Motor neuron (in vitro differentiated cells): ENCODE results near the gene CCDC24. TPM values are rescaled to one million over a fixed set of nuclear protein-coding genes. Genes with fewer than 3 reads are reported as not detected.
A peak's percentile ranks its signal among the peaks of the same experiment; 100 is the strongest.

Source experiments
- ATAC-seq, 8 experiments: fragments of 200-7000 bp; cut with Tn5 transposase; replicated peaks in 6 of 8; 2 replicates each; pipeline ENCODE4 v1.8.0; 2021; ENCODE audit warnings: mild to moderate bottlenecking in 8 of 8, moderate library complexity in 8 of 8
- H3K27ac ChIP-seq, 2 donors: fragments of 250-450 bp; sonication (Bioruptor Pico); 2 replicates each; pipeline ENCODE4 v1.9.0; 2021; ENCODE audit warnings: antibody characterized with exemption in 2 of 2, mild to moderate bottlenecking in 2 of 2, moderate library complexity in 1 of 2
- H3K4me1 ChIP-seq, 2 donors: fragments of 250-450 bp; sonication (Bioruptor Pico); replicated peaks in 1 of 2; 2 replicates each; pipeline ENCODE4 v1.6.1; 2021; ENCODE audit warnings: antibody characterized with exemption in 2 of 2, mild to moderate bottlenecking in 2 of 2, moderate library complexity in 1 of 2
- H3K4me3 ChIP-seq, 5 donors: fragments of 250-450 bp; sonication (Bioruptor Pico); 2 replicates each; pipeline ENCODE4 v1.9.0; 2021; ENCODE audit warnings: antibody characterized with exemption in 5 of 5, mild to moderate bottlenecking in 5 of 5, moderate library complexity in 4 of 5
- WGBS, 10 experiments: fragments of 450-650 bp; shearing (Covaris generic); methylation state at CpG; one replicate each; pipeline ENCODE4 v1.0.0; 2022; 5-methylcytosine and 5-hydroxymethylcytosine counted together
- in situ Hi-C, 9 experiments: fragments of 400-800 bp; cut with MboI; loops; one replicate each; pipeline ENCODE4 v1.15.0; 2021; ENCODE audit warnings: low sequenced_read_pairs in 9 of 9, low pct_unique_long_range_greater_than_20kb in 2 of 9; ENCODE audit not compliant: unreplicated experiment in 9 of 9
- total RNA-seq, 8 experiments: library from RNA; unstranded; fragments of 300-600 nt; gene quantifications; 2 replicates each; pipeline versions ENCODE4 v1.2.3 to v1.2.4, GENCODE V29; 2022

Gene CCDC24
- total RNA-seq, 8 experiments from 2014 or later: 2.9 to 13.3 (median 6.3) TPM

DNA sequence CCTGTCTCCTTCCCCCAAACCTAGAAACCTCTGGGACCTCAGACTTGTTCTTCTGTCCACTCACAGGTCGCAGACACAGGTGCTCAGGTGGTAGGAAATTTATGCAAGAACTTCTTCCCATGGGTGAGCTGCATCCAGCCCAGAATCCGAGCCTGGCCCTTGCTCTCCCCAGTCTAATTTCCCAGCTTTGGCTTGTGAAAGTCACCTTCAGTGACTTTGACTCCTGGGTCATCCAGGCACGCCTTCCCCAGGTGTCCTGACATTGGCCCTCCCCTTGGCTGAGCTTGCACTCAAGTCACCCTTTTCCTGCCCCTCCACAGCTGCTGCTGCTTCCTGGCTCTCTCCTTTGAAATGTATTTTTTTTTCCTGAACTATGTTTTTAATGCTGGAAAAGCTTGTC lies 38.0 kb upstream of the CCDC24 start:
- peaks cover 21 to 29% of the 10 kb centered on the region in 2 donors for H3K4me1 ChIP-seq
- WGBS, 10 experiments: 40 to 100% (median 76%) methylated on average over 1 to 3 of the region's 3 CpGs; no CpG with 5 or more reads in 4 of the 10 experiments
- ATAC-seq: no peak
- in situ Hi-C loops: no loop called here
- peak overlapping the region; percentile 4 to 13 (median 6) for H3K4me3 ChIP-seq
- H3K27ac ChIP-seq: peak overlapping the region; percentile 53 to 59

DNA sequence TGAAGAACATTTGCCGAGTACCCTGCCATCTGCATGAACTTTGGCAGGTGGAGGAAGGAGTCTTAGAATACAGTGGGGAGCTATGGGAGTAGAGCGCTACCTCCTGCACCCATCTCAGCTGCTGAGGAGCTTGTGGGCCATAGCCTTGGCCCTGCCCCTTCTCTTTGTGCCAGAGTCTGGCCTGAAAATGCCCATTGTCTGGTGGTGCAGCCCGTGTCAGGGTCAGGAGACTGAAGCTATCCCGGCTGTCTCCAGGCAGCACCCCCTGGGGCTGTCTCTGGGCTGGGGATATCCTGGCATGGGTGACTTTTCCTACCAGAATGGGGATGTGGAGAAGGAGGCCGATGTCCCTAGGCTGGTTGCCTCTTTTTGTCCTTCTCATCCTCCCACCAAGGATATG lies 37.4 kb upstream of the CCDC24 start:
- no peak for ATAC-seq
- in situ Hi-C loops: no loop called here
- 87 to 100% (median 95%) methylated on average over 1 to 3 of the region's 5 CpGs; no CpG with 5 or more reads in 4 of the 10 experiments for WGBS, 10 experiments
- no peak overlapping the region for H3K4me3 ChIP-seq
- H3K27ac ChIP-seq: peak overlapping the region in 1 of 2 donors; percentile 59
- H3K4me1 ChIP-seq: peaks cover 20 to 27% of the 10 kb centered on the region in 2 donors

- Histone ChIP-seq H3K4me1 (peaks cover 20 to 27% of the 10 kb centered on the region in 2 donors), H3K4me3 (no peak overlapping the region), H3K27ac (no peak overlapping the region)
- WGBS, 10 experiments: 93 to 100% (median 98%) methylated on average over 1 to 8 of the region's 8 CpGs; no CpG with 5 or more reads in 4 of the 10 experiments
- in situ Hi-C loops: no loop called here
- ATAC-seq: no peak
Observed at GRCh38 chr1:43956234-43956633, 35.2 kb upstream of the CCDC24 start.

DNA sequence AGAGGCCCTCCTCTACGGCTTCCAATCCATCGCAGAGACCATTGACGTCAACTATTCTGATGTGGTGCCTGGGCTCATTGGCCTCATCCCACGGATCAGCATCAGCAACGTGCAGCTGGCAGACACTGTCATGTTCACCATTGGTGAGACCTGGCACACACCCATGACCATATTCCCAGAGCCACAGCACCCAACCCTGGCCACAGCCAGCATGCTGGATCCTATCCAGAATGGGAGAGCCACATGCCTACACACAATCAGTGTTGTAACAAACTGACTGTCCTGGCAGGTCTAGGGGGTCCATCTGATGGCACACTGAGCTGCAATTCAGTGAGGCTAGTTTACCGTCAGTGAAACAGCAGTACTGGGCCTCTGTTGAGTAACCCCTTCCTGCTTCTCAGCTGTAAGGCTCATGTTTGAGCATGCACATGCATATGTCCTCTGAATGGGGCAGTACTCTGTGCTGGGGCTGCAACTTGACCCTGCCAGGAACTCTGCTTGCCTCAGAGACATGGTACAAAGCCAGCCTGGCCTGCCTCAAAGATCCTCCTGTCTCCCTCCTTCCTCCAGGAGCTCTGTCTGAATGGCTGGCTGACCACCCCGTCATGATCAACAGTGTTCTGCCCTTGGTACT lies 33.9 kb upstream of the CCDC24 start:
- 67 to 100% (median 90%) methylated on average over 1 to 6 of the region's 7 CpGs; no CpG with 5 or more reads in 4 of the 10 experiments for WGBS, 10 experiments
- peak in 1 of 8 experiments; percentile 40 for ATAC-seq
- in situ Hi-C loops: no loop called here
- no peak overlapping the region for H3K27ac ChIP-seq
- H3K4me1 ChIP-seq: peaks cover 20 to 22% of the 10 kb centered on the region in 2 donors
- no peak overlapping the region for H3K4me3 ChIP-seq

DNA sequence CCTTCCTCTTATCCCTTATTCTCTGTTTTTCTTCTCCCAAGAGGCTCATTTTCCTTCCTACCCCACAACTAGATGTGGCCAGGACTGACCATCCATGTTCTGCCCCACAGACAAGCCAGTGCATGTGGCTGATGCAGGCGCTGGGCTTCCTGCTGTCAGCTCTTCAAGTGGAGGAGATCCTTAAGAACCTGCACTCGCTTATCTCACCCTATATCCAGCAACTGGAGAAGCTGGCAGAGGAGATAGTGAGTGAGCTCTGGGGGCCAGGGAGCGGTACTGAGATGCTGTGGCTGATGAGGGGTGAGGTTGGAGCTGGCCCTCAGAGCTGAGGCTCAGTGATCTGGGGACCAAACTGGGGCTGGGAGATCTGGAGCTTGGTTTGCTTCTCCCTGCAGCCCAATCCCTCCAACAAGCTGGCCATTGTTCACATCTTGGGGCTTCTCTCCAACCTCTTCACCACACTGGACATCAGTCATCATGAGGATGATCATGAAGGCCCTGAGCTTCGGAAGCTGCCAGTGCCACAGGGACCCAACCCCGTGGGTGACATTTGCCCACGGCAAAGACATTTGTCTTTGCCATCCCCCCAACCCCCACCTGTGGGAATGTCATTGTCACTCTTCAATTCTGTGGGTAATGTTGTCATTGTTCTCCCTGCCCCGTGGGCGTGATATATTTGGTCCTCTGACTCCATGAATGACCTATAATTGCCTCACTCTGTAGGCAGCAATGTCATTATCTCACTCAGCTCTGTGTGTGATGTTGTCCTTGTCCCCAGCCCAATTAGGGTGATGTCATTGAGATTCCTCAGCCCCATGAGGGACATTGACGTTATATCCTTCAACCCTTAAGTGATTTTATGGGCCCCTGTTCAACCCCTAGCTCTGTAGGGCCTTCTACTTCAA lies 32.8 kb upstream of the CCDC24 start:
- Histone ChIP-seq H3K27ac (peak overlapping the region in 1 of 2 donors; percentile 23), H3K4me3 (no peak overlapping the region), H3K4me1 (peaks cover 9 to 15% of the 10 kb centered on the region in 2 donors)
- in situ Hi-C loops: no loop called here
- peak in 3 of 8 experiments; percentile 49 to 83 (median 62) for ATAC-seq
- WGBS, 10 experiments: 75 to 100% (median 92%) methylated on average over 1 to 7 of the region's 9 CpGs; no CpG with 5 or more reads in 1 of the 10 experiments

DNA sequence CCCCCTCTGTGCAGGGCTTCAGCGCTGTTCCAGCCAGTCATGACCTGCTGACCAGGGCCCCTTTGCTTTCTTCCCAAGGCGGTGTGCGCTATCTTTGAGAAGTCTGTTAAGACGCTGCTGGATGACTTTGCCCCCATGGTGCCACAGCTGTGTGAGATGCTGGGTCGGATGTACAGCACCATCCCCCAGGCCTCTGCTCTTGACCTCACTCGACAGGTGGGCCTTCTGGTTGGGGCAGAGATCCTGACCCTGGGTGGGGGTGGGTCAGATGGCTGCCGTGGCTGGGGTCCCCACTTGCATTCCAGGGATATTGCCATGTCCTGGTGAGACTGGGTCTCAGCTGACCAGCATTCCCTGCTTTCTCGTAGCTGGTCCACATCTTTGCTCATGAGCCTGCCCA lies 30.6 kb upstream of the CCDC24 start:
- in situ Hi-C loops: no loop called here
- WGBS, 10 experiments: 83 to 100% (median 88%) methylated on average over 1 to 5 of the region's 8 CpGs; no CpG with 5 or more reads in 7 of the 10 experiments
- no peak overlapping the region for H3K27ac ChIP-seq

GRCh38 chr1:43961692-43962091 lies 29.7 kb upstream of the CCDC24 start:
- Histone ChIP-seq H3K4me3 (no peak overlapping the region), H3K27ac (no peak overlapping the region), H3K4me1 (peaks cover 0 to 2% of the 10 kb centered on the region in 2 donors)
- 60 to 100% (median 95%) methylated on average over 1 to 3 of the region's 3 CpGs; no CpG with 5 or more reads in 3 of the 10 experiments for WGBS, 10 experiments
- no peak for ATAC-seq
- in situ Hi-C loops: no loop called here

More for the DNA sequence above, 30.6 kb upstream of the CCDC24 start:
- ATAC-seq: no peak
- Histone ChIP-seq H3K4me1 (peaks cover 0 to 2% of the 10 kb centered on the region in 2 donors), H3K4me3 (no peak overlapping the region)

- no peak for ATAC-seq
- H3K4me1 ChIP-seq: peaks cover 0 to 2% of the 10 kb centered on the region in 2 donors
- H3K27ac ChIP-seq: no peak overlapping the region
- WGBS, 10 experiments: 42 to 92% (median 82%) methylated on average over 1 to 2 of the region's 2 CpGs; no CpG with 5 or more reads in 2 of the 10 experiments
- no peak overlapping the region for H3K4me3 ChIP-seq
- in situ Hi-C loops: no loop called here
Observed at GRCh38 chr1:43962324-43962723, 29.1 kb upstream of the CCDC24 start.

DNA sequence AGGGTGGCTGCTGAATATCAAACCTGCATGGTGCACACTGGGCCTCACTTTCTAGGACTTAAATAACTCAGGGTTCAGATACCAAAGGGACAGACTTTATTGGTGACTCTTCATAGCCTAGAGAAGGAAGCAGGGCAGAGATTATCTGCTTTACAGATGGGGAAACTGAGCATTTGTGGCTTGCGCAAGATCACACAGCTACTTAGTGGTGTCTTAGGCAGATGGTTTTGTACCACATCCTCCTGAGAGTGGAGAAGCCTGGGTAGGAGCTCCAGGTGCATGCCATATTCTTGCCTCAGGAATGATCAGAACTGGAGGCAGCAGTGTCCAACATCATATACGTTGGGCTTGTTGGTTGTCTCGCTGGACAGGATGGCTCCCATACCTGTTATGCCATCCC lies 28.4 kb upstream of the CCDC24 start:
- 73 to 100% (median 90%) methylated on average over 2 to 3 of the region's 3 CpGs; no CpG with 5 or more reads in 5 of the 10 experiments for WGBS, 10 experiments
- ATAC-seq: no peak
- Histone ChIP-seq H3K4me1 (peaks cover 0 to 2% of the 10 kb centered on the region in 2 donors), H3K27ac (no peak overlapping the region), H3K4me3 (no peak overlapping the region)
- in situ Hi-C loops: no loop called here

DNA sequence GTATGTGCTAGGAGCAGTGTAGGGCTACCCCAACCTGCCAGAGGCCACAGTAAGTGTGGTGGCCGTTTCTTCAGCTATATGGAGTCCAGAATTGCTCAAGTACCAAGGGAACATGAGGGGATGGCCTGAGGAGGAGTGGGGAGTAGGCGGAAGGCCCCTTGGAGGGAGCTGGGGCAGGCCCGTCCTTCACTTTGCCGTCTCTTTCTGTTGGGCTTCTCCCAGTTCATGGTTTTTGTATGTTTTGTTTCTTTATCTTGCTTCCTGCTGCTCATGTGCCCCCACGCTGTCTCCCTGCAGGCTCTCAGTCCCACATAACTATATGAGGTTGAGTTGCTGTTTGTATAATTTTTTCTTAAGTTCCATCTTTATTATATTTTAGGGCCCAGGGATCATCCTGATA lies 27.5 kb upstream of the CCDC24 start:
- no peak for ATAC-seq
- Histone ChIP-seq H3K4me3 (no peak overlapping the region), H3K27ac (no peak overlapping the region), H3K4me1 (no peaks in the 10 kb centered on the region)
- in situ Hi-C loops: no loop called here
- 79 to 100% (median 93%) methylated on average over 1 to 5 of the region's 5 CpGs; no CpG with 5 or more reads in 1 of the 10 experiments for WGBS, 10 experiments

DNA sequence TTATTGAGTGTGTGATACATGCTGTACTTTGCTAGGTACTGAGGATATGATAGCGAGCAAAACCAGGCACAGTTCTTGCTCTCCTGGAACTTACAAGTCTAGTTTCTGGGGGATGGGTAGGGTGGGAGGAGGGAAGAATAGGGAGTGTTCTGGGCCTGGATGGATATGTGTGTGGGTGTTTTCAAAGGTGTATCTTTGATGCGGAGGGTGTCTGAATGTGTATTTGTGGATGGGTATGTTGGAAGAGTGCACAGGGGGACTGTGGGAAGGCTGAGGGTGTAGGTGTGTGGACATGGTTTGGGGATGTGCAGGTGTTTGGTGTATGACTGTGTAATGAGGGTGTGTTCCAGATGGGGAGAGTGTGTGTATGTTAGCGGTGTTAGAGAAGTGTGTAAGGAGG lies 26.1 kb upstream of the CCDC24 start:
- H3K4me1 ChIP-seq: peaks cover 0 to 2% of the 10 kb centered on the region in 2 donors
- 70 to 100% (median 92%) methylated on average over 1 to 2 of the region's 3 CpGs; no CpG with 5 or more reads in 5 of the 10 experiments for WGBS, 10 experiments
- ATAC-seq: no peak
- no peak overlapping the region for H3K27ac ChIP-seq
- H3K4me3 ChIP-seq: no peak overlapping the region
- in situ Hi-C loops: no loop called here

DNA sequence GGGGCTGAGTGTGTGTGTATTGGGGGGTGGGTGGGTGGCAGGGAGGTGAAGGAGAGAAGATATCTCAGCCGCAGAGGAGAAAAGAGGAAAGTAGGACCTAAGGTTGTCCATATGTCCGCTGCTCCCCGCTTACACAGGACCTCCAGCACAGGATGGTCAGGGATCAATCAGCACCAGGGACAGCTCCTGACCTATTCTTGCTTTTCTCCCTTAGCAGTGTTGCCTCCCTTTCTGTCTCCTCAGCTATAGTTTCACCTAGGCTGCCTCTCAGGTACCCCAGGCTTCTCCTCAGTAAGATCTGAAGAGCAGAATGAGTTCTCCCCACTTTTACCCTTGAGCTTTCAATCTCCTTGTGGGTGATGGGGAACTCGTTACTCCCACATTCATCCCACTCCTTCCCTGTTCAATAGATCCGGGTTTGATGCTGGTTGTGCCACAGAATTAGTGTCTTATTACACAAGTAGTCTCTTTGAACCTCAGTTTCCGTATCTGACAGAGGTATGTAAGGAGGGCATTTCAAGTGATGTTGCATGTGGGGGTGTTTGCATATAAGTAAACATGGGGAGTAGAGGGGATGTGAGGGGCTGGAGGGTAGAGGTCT lies 23.0 kb upstream of the CCDC24 start:
- Histone ChIP-seq H3K27ac (no peak overlapping the region), H3K4me1 (peaks cover 4 to 9% of the 10 kb centered on the region in 2 donors), H3K4me3 (no peak overlapping the region)
- in situ Hi-C loops: no loop called here
- ATAC-seq: no peak
- WGBS, 10 experiments: 72 to 100% (median 93%) methylated on average over 1 to 5 of the region's 6 CpGs; no CpG with 5 or more reads in 4 of the 10 experiments

GRCh38 chr1:43969416-43969745 lies 22.0 kb upstream of the CCDC24 start:
- Histone ChIP-seq H3K4me1 (peaks cover 8 to 12% of the 10 kb centered on the region in 2 donors), H3K4me3 (peak overlapping the region; percentile 16 to 91 (median 70)), H3K27ac (no peak overlapping the region)
- no peak for ATAC-seq
- 33 to 100% (median 58%) methylated on average over 1 to 7 of the region's 7 CpGs; no CpG with 5 or more reads in 4 of the 10 experiments for WGBS, 10 experiments
- in situ Hi-C loops: no loop called here
